DMS 273 (cell line): Measurements from ENCODE around the gene SYTL2.
"Not testable (repeated sequence)": the region's sequence is repeated elsewhere in the genome, so short reads cannot be mapped to it uniquely, and the experiment has no call there.

Experiments
- DNase-seq: peaks from one replicate; lab custom pipeline; 2025; ENCODE audit not compliant: unreplicated experiment; lab: John Stamatoyannopoulos, UW

The SYTL2 gene

DNA sequence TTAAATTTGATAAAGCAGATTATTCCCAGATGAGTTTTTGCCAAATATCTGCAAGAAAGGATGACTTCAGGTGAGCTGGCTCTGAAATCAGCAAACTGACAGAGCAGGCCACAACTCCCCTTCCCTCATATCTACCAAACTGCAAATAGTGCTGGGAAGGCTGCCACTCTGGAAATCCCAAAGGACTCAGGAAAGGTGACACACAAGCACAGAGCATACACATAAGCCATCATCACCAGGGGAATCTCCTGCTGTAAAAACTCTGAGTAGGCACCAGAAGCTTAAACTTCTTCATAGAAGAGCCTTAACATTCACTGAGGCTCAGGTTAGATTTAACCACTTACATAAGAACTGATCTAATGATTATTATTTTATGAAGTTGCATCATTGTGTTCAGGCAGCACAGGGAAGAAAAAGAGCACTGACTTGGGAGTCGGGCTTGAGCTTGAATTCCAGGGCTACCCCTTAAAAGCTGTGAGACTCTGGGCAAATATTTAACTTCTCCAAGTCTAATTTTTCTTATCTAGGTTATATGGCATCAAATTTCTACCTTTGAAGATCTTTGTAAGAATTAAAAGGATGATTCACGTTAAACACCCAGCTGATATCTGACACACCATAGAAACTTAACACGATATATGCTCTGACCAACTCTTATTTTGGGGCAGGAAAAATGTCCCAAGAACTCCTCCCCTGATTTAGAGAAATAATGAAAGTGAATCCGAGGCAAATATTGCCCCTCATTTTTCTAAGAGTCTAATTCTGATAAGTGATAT lies 15.0 kb downstream of the SYTL2 start:
- no peak for DNase-seq

DNA sequence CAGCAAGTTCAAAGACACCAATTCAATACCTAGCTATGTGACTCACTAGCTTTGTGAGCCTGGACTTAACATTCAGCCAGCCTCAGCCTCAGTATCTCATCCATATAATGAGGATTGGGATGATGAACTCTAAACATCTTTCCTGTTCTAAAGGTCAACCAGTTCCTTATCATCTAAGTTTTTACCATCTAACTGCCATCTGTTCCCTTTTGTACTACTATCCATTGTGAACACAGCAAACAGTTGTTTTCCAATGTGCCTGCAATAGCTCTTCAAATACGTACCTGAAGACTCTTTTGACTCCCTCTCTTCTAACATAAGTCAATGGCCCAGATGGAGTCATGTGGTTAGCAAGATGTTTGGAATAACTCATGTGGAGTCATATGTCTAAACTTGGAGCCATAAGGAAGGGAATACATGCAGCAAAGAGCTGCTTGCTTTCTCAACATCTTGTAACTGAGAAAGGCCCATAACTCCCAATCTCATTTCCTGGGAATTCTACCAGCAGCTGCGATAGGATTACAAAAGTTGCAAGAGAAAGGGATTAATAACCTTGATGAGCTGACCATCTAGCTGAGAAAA lies 19.4 kb downstream of the SYTL2 start:
- DNase-seq: peak; percentile 3

DNA sequence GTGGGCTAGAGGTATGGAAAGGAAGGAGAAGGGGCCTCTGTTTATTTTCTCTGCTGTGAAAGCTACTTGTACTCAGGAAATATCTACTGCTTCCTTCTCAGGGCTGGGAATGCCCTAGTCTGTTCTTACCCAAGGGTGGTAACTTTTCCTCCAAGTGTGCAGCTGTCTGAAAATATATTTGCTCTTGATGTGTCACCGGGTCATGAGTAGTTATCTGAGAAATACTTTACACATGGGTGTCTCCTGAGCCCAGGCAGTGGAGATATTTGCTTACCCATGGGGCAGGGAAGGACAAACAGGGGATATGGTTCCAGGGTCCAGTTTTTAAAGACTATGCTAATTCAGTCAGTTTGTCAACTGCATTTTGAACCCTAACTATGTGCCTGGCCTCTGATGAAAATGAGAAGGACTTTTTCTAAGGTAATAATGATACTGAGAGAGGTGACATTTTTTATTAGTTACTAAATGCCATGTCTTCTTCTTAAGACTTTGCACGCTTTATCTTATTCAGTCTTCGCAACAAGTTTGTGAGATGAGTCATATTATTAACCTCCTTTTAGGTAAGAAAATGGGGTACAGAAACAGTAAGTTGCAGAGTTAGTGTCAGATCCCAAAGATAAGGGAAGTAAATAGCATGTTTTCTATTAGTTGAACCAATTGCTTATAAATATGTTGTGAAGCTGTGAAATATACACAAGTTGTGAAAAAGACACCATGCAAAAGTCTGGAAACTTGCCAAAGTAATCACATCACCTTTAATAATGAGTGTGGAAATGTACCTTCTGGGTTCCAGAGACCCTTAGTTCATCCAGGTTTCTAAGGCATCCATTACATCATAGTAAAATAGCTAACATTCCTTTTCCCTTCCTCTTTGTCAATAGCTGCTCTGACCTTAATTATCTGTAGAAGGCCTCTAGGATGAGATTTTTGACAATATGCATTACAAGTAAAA lies 22.9 kb downstream of the SYTL2 start:
- no peak for DNase-seq

DNA sequence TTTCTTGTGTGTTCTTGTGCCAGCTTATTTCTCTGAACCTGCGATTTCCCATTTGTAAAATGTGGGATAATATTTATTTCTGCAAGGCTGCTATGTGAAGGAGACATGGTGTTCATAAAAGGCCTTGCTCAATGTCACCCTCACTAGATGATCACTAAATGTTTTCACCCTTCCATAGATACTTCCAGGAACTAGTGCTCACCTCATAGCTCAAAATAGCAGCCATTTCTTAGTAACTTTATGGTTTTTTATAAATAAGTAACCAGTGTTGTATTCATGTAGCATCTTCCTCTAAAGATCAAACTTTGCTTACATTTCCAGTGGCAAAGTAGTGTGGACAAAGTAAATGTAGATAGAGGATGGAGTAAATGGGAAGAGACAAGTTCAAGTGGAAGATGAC lies 23.8 kb downstream of the SYTL2 start:
- DNase-seq: no peak

DNA sequence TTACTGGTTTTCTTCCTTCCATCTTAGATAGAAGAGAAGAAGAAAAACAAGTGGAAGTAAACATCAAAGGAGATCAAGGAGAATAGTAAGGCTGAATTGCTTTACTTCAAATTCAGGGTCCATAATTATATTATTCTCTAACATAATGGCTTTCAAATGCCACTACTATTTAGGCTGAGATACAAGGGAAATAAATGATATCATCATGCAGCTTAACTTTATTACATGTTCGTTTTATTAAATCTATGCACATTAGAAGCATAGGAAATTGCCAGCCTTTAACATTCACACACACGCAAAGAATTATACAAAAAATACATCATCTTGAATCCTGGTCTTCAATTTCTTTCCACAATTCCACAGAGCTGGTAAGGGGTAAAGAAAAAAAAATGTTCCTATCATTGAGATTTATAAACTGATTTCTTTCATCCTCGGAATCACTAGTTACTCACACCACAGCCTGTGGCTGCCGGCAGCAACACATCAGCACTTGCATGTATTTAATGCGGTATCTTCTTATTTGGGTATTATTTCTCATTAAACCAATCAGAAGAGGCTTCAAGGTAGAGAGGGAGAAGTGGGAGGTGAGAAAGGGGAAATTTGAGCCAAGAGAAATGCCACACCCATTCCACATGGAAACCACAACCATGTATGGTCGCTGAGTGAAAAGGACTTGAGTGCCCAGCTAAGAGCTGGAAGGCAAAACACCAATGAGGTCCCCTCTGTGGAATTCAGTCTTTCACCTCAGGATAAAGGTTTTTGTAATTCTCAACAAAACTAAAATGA lies 26.3 kb downstream of the SYTL2 start:
- no peak for DNase-seq

DNA sequence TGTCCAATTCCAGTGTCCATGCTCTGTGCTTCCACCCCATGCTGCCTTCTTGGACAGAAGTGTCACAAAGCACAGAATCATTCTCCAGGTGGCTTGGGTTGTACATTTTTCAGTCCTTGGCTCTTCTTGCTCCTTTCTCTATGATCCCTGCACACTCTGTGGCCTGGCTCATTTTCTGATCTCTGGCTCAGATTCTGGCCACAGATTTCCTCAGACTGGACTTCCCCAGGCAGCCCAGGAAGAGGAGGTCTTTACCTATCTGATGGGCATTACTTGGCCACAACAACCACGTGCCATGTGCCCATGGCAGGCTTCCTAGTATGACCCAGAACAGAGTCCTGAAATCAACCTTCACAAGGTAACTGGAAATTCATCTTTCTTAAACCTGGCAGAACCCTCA lies 27.2 kb downstream of the SYTL2 start:
- no peak for DNase-seq

DNA sequence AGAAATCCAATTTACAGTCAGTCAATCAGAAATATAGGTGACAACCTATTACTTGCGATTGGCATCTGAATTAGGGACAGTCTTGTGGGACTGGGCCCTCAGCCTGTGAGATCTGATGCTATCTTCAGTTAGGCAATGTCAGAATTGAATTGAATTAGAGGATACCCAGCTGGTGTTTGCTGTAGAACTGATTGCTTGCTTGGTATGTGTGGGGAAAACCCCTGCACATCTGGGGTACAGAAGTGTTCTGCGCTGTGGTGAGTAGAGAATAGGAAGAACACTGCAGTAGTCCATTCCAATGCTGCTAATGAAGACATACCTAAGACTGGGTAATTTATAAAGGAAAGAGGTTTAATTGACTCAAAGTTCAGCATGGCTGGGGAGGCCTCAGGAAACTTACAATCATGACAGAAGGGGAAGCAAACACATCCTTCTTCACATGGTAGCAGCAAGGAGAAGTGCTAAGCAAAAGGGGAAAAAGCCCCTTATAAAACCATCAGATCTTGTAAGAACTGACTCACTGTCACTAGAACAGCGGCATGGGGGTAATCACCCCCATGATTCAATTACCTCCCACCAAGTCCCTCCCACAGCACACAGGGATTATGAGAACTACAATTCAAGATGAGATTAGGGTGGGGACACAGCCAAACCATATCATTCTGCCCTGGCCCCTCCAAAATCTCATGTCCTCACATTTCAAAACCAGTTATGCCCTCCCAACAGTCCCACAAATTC lies 30.0 kb downstream of the SYTL2 start:
- not testable (repeated sequence) for DNase-seq

DNA sequence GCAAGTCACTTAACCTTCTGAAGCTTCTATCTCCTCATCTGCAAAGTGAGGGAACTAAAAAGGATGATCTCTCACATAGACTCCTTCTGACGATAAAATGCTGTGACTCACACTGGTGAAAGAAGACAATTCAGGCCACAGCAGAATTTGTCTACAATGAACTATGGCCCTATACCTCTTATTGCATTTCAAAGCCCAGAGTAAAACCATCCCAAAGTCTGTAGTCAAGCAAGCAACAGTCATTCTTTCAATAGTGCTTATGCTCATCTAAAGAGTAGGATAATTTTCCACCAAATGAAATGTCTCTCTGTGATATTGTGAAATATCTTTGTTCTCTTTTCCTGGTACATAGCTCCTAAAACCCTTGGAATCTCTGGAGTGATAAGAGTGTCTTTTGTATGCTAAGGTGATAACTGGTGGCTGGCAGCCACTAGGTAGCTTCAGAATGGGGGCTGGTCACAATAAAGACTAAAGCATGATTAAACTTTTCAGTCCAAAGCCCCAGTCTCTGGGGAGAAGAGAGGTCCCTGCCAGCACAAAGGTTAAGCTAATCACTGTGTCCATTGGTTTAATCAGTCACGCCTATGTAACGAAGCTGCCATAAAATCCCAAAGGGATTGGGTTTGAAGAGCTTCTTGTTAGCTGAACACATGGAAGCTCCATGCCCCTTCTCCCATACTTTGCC lies 30.8 kb downstream of the SYTL2 start:
- no peak for DNase-seq

DNA sequence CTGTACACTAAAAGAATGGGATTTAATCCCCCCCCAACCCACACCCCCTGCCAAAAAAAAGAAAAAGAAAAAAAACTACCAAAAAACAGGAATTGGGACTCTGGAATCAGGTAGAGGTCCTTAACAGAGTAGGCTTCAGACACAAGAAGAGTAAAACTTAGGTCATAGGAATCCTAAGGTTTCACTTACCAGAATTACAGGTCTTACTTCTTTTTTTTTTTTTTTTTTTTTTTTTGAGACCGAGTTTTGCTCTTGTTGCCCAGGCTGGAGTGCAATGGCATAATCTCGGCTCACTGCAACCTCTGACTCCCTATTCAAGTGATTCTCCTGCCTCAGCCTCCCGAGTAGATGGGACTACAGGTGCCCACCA lies 33.4 kb downstream of the SYTL2 start:
- DNase-seq: not testable (repeated sequence)

DNA sequence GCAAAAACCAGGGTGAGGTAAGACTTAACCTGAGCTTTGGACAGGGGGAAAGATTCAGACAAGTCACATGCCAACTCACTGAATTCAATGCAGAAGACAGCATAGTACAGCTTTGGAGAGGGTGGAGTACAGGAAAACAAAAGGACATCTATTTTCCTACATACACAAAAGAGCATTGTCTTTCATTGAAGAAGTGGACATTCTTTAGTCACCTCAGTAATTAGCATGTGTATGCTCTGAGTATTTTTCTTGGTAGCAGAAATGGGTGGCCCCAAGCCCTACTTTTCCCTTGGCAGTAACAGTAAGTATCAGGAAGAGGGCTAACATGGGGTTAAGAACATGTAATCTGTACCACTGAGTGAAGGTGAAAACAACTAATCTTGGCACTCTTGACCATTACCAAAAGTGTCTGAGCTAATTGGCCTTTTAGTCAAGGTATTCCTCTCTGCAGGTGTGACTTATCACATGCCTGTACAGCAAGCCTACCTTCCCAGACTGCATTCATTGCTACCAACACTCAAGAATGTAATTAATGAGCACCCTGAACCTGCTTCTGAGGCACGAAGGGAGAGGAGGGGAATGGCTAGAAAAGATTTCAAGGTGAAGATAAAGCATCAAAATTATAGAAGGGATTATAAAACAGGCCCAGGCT lies 33.9 kb downstream of the SYTL2 start:
- DNase-seq: no peak

DNA sequence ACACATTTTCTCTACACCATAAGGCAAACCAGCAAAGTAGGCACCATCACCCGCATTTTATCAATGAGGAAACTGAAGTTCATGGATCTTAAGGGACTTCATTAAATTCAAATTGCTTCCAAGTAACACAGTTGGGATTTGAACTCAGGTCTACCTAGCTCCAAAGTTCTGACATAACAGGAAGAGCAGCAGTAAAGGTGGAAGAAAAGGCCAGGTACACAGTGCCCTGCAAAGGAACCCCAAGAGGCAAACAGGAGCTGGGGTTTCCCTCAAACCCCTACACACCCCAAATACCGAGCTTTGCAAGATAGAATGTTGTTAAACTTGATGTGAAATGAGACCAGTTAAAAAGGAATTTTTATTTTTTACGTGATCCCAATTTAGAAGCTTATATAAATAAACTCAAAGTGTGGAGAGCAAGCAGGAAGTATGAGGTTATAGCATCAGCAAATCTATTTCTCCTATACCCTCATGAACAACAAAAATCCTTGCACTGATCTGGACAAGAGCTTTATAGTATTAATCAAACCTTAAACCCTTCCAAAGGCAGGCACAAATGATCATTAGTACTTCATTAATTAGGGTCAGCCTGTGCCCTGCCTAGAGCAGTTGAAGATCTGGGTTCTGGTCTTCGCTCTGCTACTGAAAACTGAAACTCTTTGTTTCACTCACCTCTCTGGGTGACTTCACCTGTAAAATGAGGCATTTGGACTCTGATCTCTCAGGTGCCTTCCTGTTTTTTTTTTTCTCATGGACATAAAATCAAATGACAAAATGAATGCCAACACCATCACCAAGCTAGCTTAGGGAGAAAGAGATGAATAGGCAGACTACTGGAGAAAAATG lies 36.5 kb downstream of the SYTL2 start:
- DNase-seq: no peak

DNA sequence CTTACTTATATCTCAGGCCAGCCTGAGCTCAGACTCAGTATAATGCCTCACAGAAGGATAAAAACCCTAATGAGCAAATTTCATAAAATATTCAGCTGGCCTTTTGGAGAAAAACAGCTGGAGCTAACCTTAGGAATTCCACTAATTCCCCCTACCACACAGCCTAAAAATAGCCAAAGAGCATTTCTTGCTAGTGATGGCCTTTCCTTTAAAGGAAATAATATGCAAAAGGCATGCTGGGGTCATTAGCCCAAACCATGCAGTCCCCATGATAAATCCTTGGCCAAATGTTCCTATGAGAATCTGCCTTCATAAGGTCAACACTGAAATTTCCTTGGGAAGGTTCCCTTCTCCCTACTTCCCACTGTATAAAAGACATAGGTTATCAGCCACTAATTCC lies 38.2 kb downstream of the SYTL2 start:
- DNase-seq: no peak

DNA sequence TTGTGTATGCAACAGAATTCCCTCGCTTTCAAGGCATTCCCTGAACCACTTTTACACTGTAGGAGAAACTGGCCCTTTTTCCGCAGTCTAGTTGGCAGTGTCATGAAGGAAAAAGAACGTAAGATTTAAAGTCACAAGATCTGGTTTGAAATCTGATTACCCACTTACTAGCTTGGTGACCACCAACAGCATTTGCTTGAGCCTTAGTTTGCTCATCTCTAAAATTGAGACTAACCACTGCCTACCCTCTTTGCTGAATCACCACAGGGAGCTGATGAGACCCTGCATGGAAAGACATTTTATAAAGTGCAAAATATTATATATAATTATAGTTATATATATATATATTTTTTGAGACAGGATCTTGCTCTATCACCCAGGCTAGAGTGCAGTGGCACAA lies 39.4 kb downstream of the SYTL2 start:
- DNase-seq: no peak

DNA sequence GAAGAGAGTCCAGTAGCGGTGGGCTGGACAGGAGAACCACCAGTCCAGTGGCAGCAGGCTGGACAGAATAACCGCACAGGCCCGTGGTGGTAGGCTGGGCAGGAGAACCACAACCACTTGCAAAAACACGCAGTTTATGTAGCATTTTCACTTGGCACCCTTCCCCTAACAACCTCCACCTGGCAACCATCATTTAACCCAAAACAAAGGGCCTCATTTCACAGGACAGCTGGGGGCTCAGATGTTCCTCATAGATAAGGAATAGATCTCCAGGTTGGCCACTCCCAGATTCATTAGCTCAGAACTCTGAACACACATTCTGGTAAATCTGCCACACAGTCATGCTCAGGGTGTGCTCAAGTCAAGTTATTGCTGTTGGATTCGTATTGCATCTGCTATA lies 41.2 kb downstream of the SYTL2 start:
- peak; percentile 40 for DNase-seq

DNA sequence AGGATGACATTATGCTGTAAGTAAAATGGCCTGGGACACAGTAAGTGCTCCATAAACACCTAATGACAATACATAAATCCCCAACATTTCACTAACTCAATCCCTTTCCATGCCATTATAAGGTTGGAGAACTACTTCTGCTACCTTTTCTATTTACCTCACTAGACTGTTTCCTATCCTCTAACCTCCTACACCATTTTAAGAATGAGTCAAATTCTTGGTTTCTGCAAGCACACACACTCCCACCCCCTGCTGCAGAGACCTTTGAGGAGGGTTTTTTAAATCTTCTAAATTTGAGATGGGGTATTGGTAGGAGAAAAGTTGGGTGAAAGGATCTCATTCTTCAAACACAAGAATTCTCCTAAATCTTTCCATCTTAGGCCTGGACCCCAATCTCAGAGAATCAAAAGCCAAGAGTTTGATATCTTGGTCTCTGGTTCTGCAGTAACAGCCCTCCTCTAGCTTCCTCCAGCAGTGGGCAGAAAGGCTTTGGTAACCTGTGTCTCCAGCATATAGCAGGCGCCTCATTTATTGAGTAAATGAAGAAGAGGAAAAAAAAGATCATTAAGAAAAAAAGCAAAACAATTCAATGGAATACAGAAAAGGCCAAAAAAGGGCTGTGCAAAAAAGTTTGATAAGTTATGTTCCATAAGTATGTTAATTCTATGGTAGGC lies 42.3 kb downstream of the SYTL2 start:
- DNase-seq: no peak

DNA sequence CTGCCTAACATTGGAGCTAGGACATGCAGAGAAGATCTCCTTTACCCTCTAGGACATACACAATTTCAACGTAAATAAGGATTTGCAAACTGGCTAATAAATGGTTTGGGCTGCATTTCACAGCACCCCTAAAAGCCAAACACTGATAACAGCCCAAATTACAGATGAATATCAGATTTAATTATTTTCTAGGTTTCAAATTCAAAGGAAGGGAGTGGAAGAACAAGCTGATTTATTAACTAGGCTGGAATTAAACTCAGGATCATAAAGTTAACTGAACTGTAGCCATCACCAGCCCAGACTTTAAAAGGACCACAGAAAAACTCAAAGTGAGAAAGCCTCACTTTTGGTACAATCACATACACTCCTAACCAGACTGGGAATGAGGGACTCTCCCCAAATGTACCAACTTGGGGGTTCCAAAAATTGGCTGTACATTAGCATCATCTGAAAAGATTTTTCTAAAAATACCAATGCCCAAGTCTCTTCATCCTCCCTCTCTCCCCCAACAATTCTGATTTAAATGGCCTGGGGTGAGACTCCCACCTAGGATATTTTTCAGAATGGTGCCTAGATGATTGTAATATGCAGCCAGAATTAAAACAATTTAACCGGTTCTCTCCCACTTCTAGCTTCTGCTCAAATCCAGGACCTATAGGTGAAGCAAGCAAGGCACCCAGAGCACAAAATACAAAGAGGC lies 43.5 kb downstream of the SYTL2 start:
- DNase-seq: no peak

DNA sequence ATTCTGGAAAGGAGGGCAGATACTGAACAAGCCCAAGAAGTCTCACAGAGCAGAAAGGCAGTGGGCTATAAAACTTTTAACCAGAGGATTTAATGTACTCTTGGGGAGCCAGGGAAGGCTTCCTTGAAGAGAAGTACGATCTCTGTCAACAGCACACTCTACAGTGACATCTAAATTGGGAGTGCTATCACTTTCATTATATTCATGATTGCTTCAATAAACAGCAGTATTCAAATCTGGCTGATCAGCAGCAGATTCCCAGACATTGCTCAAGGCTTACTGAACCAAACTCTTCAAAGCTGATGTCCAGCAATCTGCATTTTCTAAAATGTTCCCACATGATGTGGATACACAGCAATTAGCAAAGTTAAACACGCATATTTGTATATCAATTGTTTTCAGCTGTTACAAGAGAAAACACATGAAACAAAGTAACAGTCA lies 44.2 kb downstream of the SYTL2 start:
- DNase-seq: no peak
